ENCODE results near the gene TTL.
A peak's percentile ranks its signal among the peaks of the same experiment; 100 is the strongest.
"Not testable (repeated sequence)": the region's sequence is repeated elsewhere in the genome, so short reads cannot be mapped to it uniquely, and the experiment has no call there.

The TTL gene

DNA sequence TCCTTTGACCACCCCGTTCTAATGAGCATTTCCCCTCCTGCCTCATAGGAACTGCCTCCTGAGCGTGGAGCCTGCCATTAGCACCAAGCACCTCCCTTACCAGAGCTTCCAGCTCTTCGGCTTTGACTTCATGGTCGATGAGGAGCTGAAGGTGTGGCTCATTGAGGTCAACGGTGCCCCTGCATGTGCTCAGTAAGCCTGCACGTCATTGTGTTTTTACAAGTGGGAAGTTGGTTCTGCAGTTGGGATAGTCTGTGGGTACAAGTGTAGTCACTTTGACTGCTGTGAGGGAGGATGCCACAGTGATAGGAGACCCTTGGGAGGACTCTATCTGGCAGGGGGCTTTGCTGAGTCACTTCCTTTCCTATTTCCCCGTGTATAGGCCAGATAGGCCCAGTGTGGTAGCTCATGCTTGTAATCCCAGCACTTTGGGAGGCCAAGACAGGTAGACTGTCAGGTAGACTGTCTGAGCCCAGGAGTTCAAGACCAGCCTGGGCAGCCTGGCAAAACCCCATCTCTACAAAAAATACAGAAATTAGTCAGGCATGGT lies 38.4 kb downstream of the TTL start:
- DNase-seq (ENCODE audit: low read depth) = no peak

- no peak for DNase-seq (ENCODE audit: low read depth)
Measured at GRCh38 chr2:112523291-112523777, 41.4 kb downstream of the TTL start.

DNA sequence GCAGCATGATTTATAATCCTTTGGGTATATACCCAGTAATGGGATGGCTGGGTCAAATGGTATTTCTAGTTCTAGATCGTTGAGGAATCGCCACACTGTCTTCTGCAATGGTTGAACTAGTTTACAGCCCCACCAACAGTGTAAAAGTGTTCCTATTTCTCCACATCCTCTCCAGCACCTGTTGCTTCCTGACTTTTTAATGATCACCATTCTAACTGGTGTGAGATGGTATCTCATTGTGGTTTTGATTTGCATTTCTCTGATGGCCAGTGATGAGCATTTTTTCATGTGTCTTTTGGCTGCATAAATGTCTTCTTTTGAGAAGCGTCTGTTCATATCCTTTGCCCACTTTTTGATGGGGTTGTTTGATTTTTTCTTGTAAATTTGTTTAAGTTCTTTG lies 42.3 kb downstream of the TTL start:
- DNase-seq (ENCODE audit: low read depth) = not testable (repeated sequence)

DNA sequence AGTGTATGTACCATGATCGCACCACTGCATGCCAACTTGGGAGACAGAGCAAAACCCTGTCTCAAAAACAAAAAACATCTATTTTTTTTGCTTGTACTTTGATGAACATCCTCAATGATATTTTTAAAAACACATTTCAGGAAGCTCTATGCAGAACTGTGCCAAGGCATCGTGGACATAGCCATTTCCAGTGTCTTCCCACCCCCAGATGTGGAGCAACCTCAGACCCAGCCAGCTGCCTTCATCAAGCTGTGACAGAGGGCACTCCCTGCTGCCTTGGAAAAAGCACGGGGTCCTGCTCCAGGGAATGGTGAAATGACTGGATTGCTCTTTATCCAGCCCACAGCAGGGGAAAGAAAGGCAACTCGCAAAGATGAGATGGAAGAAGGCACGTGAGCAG lies 46.6 kb downstream of the TTL start:
- DNase-seq (ENCODE audit: low read depth) = no peak

DNA sequence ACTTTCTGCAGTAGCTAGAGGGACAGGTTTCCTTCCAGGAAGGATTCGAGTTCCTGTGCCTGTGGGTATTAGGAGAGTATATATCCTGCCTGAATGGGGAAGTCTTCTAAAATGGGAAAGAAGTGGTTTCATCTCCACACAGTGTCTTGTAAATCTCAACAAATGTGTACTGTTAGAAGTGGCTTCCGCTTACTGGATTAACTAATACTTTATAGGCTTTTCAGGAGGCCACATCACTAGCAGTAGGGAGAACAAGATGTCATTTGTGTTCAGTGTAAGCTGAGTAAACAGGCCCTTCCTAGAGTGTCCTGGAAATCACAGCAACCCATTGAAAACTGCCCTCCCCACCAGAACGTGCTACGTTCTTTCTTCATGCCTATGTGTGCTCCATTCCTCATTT lies 47.8 kb downstream of the TTL start:
- no peak for DNase-seq (ENCODE audit: low read depth)

DNA sequence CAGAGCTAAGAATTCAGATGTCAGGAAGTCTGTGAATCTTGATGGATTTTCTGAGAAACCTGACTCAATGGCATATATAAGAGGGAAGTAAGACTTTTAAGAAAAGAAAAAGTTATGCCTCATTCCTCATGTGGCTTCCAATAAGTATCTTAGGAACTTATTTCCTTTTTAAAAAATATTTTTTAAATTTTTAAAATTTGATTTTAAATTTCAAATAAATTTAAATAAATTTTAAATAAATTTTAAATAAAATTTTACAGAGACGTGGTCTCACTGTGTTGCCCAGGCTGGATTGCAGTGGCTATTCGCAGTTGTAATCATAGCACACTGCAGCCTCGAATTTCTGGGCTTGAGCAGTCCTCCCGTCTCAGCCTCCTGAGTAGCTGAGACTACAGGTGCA lies 48.8 kb downstream of the TTL start:
- DNase-seq (ENCODE audit: low read depth) = no peak

GRCh38 chr2:112534826-112535225 lies 52.9 kb downstream of the TTL start:
- no peak for DNase-seq (ENCODE audit: low read depth)

DNA sequence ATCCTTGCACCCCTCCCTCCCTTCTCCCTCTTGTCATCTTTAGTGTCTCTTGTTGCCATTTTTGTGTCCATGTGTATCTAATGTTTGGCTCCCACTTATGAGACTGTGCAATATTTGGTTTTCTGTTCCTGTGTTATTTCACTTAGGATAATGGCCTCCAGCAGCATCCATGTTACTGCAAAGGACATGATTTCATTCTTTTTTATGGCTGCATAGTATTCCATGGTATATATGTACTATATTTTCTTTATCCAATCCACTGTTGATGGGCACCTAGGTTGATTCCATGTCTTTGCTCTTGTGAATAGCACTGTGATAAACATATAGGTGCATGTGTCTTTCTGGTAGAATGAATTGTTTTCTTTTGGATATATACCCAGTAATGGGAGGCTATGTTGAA lies 54.7 kb downstream of the TTL start:
- DNase-seq (ENCODE audit: low read depth) = not testable (repeated sequence)

GRCh38 chr2:112539306-112539705 lies 57.4 kb downstream of the TTL start:
- DNase-seq (ENCODE audit: low read depth) = no peak

DNA sequence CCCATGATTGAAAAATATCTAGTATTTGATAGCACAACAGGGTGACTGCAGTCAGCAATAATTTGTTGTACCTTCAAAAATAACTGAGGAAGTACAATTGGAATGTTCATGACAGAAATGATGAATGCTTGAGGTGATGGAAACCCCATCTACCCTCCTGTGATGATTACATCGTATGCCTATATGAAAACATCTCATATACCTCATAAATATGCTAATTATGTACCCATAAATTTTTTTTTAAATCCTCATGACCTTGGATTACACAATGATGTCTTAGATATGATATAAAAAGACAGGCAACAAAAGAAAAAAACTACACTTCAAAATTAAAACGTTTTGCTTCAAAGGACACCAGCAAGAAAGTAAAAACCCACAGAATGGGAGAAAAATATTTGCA lies 59.0 kb downstream of the TTL start:
- no peak for DNase-seq (ENCODE audit: low read depth)

GRCh38 chr2:112541315-112542122 lies 59.6 kb downstream of the TTL start:
- DNase-seq (ENCODE audit: low read depth) = peak; percentile 50

GRCh38 chr2:112542123-112542983 lies 60.4 kb downstream of the TTL start, which contains the start of gene POLR1B:
TSS of gene POLR1B (plus strand) at chr2:112542465. CDS start at chr2:112542495, 30 bp downstream.
- DNase-seq (ENCODE audit: low read depth) = peak; percentile 62

- DNase-seq (ENCODE audit: low read depth) = no peak
Measured at GRCh38 chr2:112542984-112543661, 61.2 kb downstream of the TTL start.

DNA sequence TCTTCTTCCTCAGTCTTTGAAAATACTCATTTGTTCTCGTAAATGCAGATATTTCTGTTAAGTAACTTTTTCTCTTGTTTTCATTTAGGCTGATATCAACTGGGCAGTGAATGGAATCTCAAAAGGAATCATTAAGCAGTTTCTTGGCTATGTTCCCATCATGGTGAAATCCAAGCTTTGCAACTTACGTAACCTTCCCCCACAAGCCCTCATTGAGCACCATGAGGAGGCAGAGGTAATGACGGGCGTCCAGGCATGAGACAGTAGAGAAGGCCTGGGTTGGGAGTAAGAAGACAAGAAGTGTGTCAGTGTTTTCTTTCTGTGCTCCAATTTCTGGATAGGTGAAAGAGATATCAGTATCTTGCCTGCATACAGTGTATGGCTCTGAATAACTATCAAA lies 65.4 kb downstream of the TTL start:
- DNase-seq (ENCODE audit: low read depth) = no peak

GRCh38 chr2:112548980-112549379 lies 67.0 kb downstream of the TTL start:
- DNase-seq (ENCODE audit: low read depth) = no peak

DNA sequence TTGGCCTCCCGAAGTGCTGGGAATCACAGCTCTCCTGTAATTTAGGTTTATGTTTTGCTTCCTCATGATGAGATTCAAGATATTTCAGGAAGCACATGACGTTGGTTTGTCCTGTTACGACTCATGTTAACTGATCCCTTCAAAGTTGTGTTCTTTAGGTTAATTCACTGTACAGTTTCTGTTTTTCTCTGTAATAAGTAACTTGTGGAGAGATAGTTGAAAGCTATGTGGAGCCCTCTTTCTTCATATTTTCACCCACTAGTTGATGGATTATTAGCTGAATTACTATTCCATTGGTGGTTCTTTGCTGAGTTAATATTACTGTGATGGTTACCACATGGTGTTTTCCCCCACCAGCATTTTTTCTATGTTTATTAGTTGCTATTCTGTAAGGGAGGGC lies 84.1 kb downstream of the TTL start:
- no peak for DNase-seq (ENCODE audit: low read depth)

DNA sequence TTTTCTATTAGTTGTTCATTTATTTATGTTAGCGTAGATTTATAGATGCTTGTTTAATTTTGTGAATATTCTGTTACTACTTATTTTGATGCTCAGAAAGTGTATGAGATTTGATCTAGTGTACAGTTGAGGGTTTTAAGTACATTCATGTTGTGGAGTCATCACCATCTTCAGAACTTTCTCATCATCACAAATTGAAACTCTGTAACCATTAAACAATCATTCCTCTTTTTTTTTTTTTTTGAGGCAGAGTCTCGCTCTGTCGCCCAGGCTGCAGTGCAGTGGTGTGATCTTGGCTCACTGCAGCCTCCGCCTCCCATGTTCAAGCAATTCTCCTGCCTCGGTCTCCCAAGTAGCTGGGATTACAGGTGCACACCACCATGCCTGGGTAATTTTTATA lies 84.6 kb downstream of the TTL start:
- DNase-seq (ENCODE audit: low read depth) = not testable (repeated sequence)

- no peak for DNase-seq (ENCODE audit: low read depth)
Measured at GRCh38 chr2:112572005-112572404, 90.0 kb downstream of the TTL start.

DNA sequence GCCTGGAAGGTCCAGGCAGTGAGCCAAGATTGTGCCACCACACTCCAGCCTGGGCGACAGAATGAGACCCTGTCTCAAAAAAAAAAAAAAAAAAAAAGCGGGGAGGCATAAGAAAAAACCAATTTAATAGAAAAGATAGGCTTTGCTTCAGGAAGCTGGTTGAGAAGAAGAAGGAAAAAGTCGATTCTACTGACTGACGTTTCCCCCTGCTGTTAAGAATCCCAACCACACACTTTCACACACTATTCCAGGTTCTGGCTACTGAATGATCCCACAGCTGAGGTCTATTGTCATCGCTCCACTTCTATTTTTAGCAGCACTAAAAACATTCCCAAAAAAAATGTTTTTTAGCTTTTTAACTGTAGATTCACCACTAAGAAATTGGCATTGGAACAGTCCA lies 95.8 kb downstream of the TTL start:
- DNase-seq (ENCODE audit: low read depth) = no peak

DNA sequence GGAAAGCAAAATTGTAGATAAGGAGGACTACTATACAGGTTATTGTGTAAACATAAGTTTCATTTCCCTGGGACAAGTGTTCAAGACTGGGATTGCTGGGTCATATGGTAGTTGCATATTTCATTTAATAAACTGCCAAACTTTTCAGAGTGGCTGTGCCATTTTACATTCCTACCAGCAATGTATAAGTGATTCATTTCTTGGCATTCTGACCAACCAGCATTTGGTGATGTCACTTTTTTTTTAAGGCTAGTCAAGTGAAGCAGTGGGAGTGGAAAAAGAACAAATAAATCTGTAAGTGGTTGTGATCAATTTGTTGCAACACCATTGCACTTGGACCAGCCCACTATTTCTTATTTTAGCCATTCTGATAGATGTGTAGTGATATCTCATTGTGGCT lies 97.3 kb downstream of the TTL start:
- DNase-seq (ENCODE audit: low read depth) = no peak

DNA sequence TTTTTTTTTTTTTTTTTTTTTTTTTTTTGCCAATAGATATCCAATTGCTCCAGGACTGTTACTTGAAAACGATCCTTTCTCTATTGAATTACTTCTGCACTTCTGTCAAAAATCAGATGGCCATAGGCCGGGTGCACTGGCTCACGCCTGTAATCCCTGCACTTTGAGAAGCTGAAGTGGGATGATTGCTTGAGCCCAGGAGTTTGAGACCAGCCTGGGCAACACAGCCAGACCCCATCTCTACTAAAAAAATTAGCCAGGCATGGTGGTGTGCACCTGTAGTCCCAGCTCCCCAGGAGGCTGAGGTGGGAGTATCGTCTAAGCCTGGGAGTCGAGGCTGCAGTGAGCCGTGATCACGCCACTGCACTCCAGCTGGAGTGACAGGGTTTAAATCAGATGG lies 98.1 kb downstream of the TTL start:
- DNase-seq (ENCODE audit: low read depth) = no peak

- no peak for DNase-seq (ENCODE audit: low read depth)
Measured at GRCh38 chr2:112582314-112582746, 100.4 kb downstream of the TTL start.

Measured in activated T-helper 9 cell treated with anti-CD3 and anti-CD28 coated beads, Interleukin-2, amount 50 U/mL, for 16 hours (primary cell).